ENCODE results near the gene DLGAP3. TPM values are rescaled to one million over a fixed set of nuclear protein-coding genes. Genes with fewer than 3 reads are reported as not detected.

DLGAP3 gene
- total RNA-seq, 6 experiments from 2014 or later = 0.07 TPM; not detected in 5

GRCh38 chr1:34901919-34902318 is 27.5 kb downstream of the DLGAP3 start:
- Mint-ChIP-seq H3K27me3 (ENCODE audit: insufficient read depth) (peaks cover 23% of the 10 kb centered on the region), H3K9me3 (no peaks in the 10 kb centered on the region), H3K4me3 (no peak overlapping the region)

GRCh38 chr1:34900775-34901502 is 28.5 kb downstream of the DLGAP3 start:
- no peak for DNase-seq
- no peaks in the 10 kb centered on the region for H3K4me1 Mint-ChIP-seq (ENCODE audit: low read depth)
- H3K27me3 Mint-ChIP-seq (ENCODE audit: insufficient read depth) = peaks cover 21% of the 10 kb centered on the region
- TF ChIP-seq CTCF (IDR thresholded peaks at IDR 0.05) = no peak
- no peaks in the 10 kb centered on the region for H3K36me3 Mint-ChIP-seq (ENCODE audit: low read depth)
- no peak overlapping the region for H3K27ac Mint-ChIP-seq
- no peaks in the 10 kb centered on the region for H3K9me3 Mint-ChIP-seq
- H3K4me3 Mint-ChIP-seq = no peak overlapping the region

More at GRCh38 chr1:34901919-34902318, 27.5 kb downstream of the DLGAP3 start:
- H3K36me3 Mint-ChIP-seq (ENCODE audit: low read depth) = no peaks in the 10 kb centered on the region
- H3K27ac Mint-ChIP-seq = no peak overlapping the region
- TF ChIP-seq CTCF (IDR thresholded peaks at IDR 0.05) = no peak
- DNase-seq = no peak
- no peaks in the 10 kb centered on the region for H3K4me1 Mint-ChIP-seq (ENCODE audit: low read depth)

GRCh38 chr1:34899906-34900305 is 29.5 kb downstream of the DLGAP3 start:
- Mint-ChIP-seq H3K4me3 (no peak overlapping the region), H3K27ac (no peak overlapping the region), H3K4me1 (ENCODE audit: low read depth) (no peaks in the 10 kb centered on the region), H3K9me3 (no peaks in the 10 kb centered on the region), H3K36me3 (ENCODE audit: low read depth) (no peaks in the 10 kb centered on the region), H3K27me3 (ENCODE audit: insufficient read depth) (peaks cover 21% of the 10 kb centered on the region)
- no peak for TF ChIP-seq CTCF (IDR thresholded peaks at IDR 0.05)
- no peak for DNase-seq

- Mint-ChIP-seq H3K27me3 (ENCODE audit: insufficient read depth) (peaks cover 21% of the 10 kb centered on the region), H3K36me3 (ENCODE audit: low read depth) (no peaks in the 10 kb centered on the region), H3K27ac (no peak overlapping the region), H3K4me3 (no peak overlapping the region), H3K4me1 (ENCODE audit: low read depth) (no peaks in the 10 kb centered on the region), H3K9me3 (no peaks in the 10 kb centered on the region)
- DNase-seq = no peak
- no peak for TF ChIP-seq CTCF (IDR thresholded peaks at IDR 0.05)
These were observed 30.0 kb downstream of the DLGAP3 start for GRCh38 chr1:34899471-34899870.

- Mint-ChIP-seq H3K4me3 (no peak overlapping the region), H3K27ac (no peak overlapping the region), H3K36me3 (ENCODE audit: low read depth) (no peaks in the 10 kb centered on the region), H3K9me3 (no peaks in the 10 kb centered on the region), H3K27me3 (ENCODE audit: insufficient read depth) (peaks cover 21% of the 10 kb centered on the region), H3K4me1 (ENCODE audit: low read depth) (no peaks in the 10 kb centered on the region)
- no peak for DNase-seq
- no peak for TF ChIP-seq CTCF (IDR thresholded peaks at IDR 0.05)
These were observed 31.1 kb downstream of the DLGAP3 start for GRCh38 chr1:34898330-34898761.
